Neuronal stem cell (in vitro differentiated cells): ENCODE data around the gene OR1G1.

ENCODE experiments used
- DNase-seq: peaks from one replicate; pipeline ENCODE4 v3.0.0-alpha.2; 2013; ENCODE audit warnings: low spot score
- H2AFZ ChIP-seq: one replicate; pipeline ENCODE4 v1.6.1; 2013; ENCODE audit warnings: mild to moderate bottlenecking, low read length, inconsistent platforms
- H2AK5ac ChIP-seq: 2 replicates; pipeline ENCODE4 v1.6.1; 2013; ENCODE audit warnings: low read depth, mild to moderate bottlenecking, inconsistent platforms, low read length, moderate library complexity, mixed read lengths
- H2BK120ac ChIP-seq: 2 replicates; pipeline ENCODE4 v1.6.1; 2013; ENCODE audit warnings: low read depth, mild to moderate bottlenecking, inconsistent platforms, low read length, moderate library complexity, mixed read lengths
- H2BK12ac ChIP-seq: one replicate; pipeline ENCODE4 v1.6.1; 2013; ENCODE audit warnings: low read length, inconsistent platforms
- H2BK15ac ChIP-seq: 2 replicates; pipeline ENCODE4 v1.6.1; 2013; ENCODE audit warnings: mild to moderate bottlenecking, low read length, inconsistent platforms, mixed read lengths
- H2BK5ac ChIP-seq: one replicate; pipeline ENCODE4 v1.6.1; 2013; ENCODE audit warnings: inconsistent platforms, mild to moderate bottlenecking, low read length, moderate library complexity
- H3K14ac ChIP-seq: one replicate; pipeline ENCODE4 v1.6.1; 2013; ENCODE audit warnings: low read length, inconsistent platforms
- H3K18ac ChIP-seq: 2 replicates; pipeline ENCODE4 v1.6.1; 2013; ENCODE audit warnings: low read length, inconsistent platforms
- H3K23ac ChIP-seq: 2 replicates; pipeline ENCODE4 v1.6.1; 2013; ENCODE audit warnings: low read depth, mild to moderate bottlenecking, mixed read lengths, low read length, inconsistent platforms; ENCODE audit not compliant: poor library complexity
- H3K27ac ChIP-seq: replicated peaks from 3 replicates; pipeline ENCODE4 v1.5.1; 2013; ENCODE audit warnings: low read length, inconsistent platforms
- H3K27me3 ChIP-seq, 3 experiments: 2 replicates each; pipeline ENCODE4 v1.6.1; 2013; ENCODE audit warnings: low read length in 3 of 3, mild to moderate bottlenecking in 2 of 3, inconsistent platforms in 1 of 3, low read depth in 1 of 3, mixed read lengths in 1 of 3, moderate library complexity in 1 of 3; ENCODE audit not compliant: control insufficient read depth in 3 of 3, insufficient read depth in 3 of 3
- H3K36me3 ChIP-seq, 2 donors: replicated peaks in 1 of 2; 2 replicates each; pipeline ENCODE4 v1.6.1; 2013; ENCODE audit warnings: low read length in 2 of 2; ENCODE audit not compliant: control insufficient read depth in 2 of 2, insufficient read depth in 2 of 2
- H3K4ac ChIP-seq: 2 replicates; pipeline ENCODE4 v1.6.1; 2013; ENCODE audit warnings: inconsistent platforms, mild to moderate bottlenecking, low read length, moderate library complexity
- H3K4me1 ChIP-seq, 2 donors: 1 replicate in 1 of 2; 2 replicates in 1 of 2; pipeline ENCODE4 v1.6.1; 2013; ENCODE audit warnings: low read length in 2 of 2, low read depth in 1 of 2; ENCODE audit not compliant: control insufficient read depth in 2 of 2, insufficient read depth in 1 of 2
- H3K4me2 ChIP-seq: one replicate; pipeline ENCODE4 v1.6.1; 2013; ENCODE audit warnings: mild to moderate bottlenecking, low read length, inconsistent platforms; ENCODE audit not compliant: insufficient read depth, poor library complexity, severe bottlenecking
- H3K4me3 ChIP-seq, 2 donors: 2 replicates each; pipeline ENCODE4 v1.5.1; 2013; ENCODE audit warnings: low read length in 2 of 2, mild to moderate bottlenecking in 2 of 2, inconsistent platforms in 1 of 2, moderate library complexity in 1 of 2
- H3K79me1 ChIP-seq: one replicate; pipeline ENCODE4 v1.6.1; 2013; ENCODE audit warnings: low read depth, mild to moderate bottlenecking, inconsistent platforms, low read length, moderate library complexity
- H3K9ac ChIP-seq: one replicate; pipeline ENCODE4 v1.6.1; 2013; ENCODE audit warnings: mild to moderate bottlenecking, low read depth, low read length, inconsistent platforms; ENCODE audit not compliant: poor library complexity
- H3K9me3 ChIP-seq, 2 donors: replicated peaks in 1 of 2; 2 replicates each; pipeline versions ENCODE3 to v1.6.1; 2013; ENCODE audit warnings: low read length in 2 of 2, mild to moderate bottlenecking in 2 of 2, inconsistent platforms in 1 of 2, low read depth in 1 of 2, mixed read lengths in 1 of 2, moderate library complexity in 1 of 2; ENCODE audit not compliant: control insufficient read depth in 2 of 2, insufficient read depth in 1 of 2
- H4K8ac ChIP-seq: one replicate; pipeline ENCODE4 v1.6.1; 2013; ENCODE audit warnings: low read depth, mild to moderate bottlenecking, inconsistent platforms, low read length, moderate library complexity
- H4K91ac ChIP-seq: one replicate; pipeline ENCODE4 v1.6.1; 2013; ENCODE audit warnings: low read length, low read depth, mild to moderate bottlenecking, inconsistent platforms; ENCODE audit not compliant: poor library complexity
- WGBS, 2 donors: extraction: QIAGEN DNeasy Blood & Tissue Kit; methylation state at CpG; one replicate each; pipeline ENCODE4 v1.1.7; 2013; ENCODE audit warnings: missing lambda C conversion rate in 2 of 2, mixed read lengths in 1 of 2; ENCODE audit not compliant: insufficient read length in 2 of 2, insufficient replicate concordance in 1 of 2; ENCODE audit errors: extremely low coverage in 2 of 2; 5-methylcytosine and 5-hydroxymethylcytosine counted together

The OR1G1 gene

DNA sequence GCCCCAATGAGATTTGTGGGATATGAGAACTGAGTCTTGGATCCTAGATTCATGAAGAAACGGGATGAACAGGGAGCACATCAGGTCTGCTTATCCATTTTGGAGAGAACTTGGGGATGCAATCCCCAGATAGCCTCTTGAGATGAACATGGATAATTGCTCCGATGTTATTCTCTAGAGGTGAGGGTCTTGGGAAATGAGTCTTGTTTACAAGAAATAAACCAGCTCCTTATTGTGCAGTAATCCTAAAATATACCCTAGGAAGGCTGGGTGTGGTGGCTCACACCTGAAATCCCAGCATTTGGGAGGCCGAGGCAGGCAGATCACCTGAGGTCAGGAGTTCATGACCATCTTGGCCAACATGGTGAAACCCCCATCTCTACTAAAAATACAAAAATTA is 23.0 kb downstream of the OR1G1 start, which contains the start of gene OR1D2:
OR1D2 (minus strand) TSS at position 101 of the 400 bp plus-strand sequence. CDS start 11,426 bp downstream, outside the sequence.
- no peaks in the 10 kb centered on the region for H3K27me3 ChIP-seq
- no peak within 1 kb of the TSS for H3K14ac ChIP-seq
- no peak within 1 kb of the TSS for H3K4ac ChIP-seq
- WGBS, 2 donors = no CpG with 5 or more reads among the region's 3 CpGs
- H3K9me3 ChIP-seq = peaks cover 0 to 3% of the 10 kb centered on the region in 2 donors
- no peak for DNase-seq
- H3K36me3 ChIP-seq = no peaks in the 10 kb centered on the region
- no peaks in the 10 kb centered on the region for H3K79me1 ChIP-seq
- no peak within 1 kb of the TSS for H2BK120ac ChIP-seq
- no peak within 1 kb of the TSS for H3K27ac ChIP-seq
- H2BK12ac ChIP-seq = no peak within 1 kb of the TSS
- H3K4me3 ChIP-seq = no peak within 1 kb of the TSS
- H4K91ac ChIP-seq = no peak within 1 kb of the TSS
- H3K23ac ChIP-seq = no peak within 1 kb of the TSS
- no peak within 1 kb of the TSS for H2BK15ac ChIP-seq
- H3K9ac ChIP-seq = no peak within 1 kb of the TSS
- H3K4me1 ChIP-seq = no peaks in the 10 kb centered on the region
- H2BK5ac ChIP-seq = no peak within 1 kb of the TSS
- H3K4me2 ChIP-seq = no peak within 1 kb of the TSS
- no peak within 1 kb of the TSS for H2AFZ ChIP-seq
- H3K18ac ChIP-seq = no peak within 1 kb of the TSS
- H2AK5ac ChIP-seq = no peak within 1 kb of the TSS
- no peak within 1 kb of the TSS for H4K8ac ChIP-seq
